Omental fat pad (tissue), 4 donors: Measurements from ENCODE around the gene ATP1A2. TPM values are rescaled to one million over a fixed set of nuclear protein-coding genes. Genes with fewer than 3 reads are reported as not detected.

ENCODE experiments used
- ATAC-seq: fragments of 150-250 bp; one replicate; pipeline ENCODE4 v1.9.1; 2016; ENCODE audit warnings: mild to moderate bottlenecking, moderate library complexity; ENCODE audit not compliant: low FRiP score
- DNase-seq: peaks from one replicate; pipeline ENCODE4 v3.0.0-alpha.2; 2019; ENCODE audit warnings: low spot score
- CTCF ChIP-seq, 3 donors: fragments of 450-650 bp; IDR thresholded peaks; one replicate each; pipeline ENCODE4 v1.5.1; 2016 to 2017; ENCODE audit warnings: antibody characterized with exemption in 3 of 3, mild to moderate bottlenecking in 3 of 3, moderate library complexity in 2 of 3
- total RNA-seq, 4 donors: library from RNA; depleted of rRNA; stranded (reverse); fragments of >200 nt; gene quantifications; one replicate each; pipeline ENCODE4 v1.1.0, GENCODE V29; 2016

The ATP1A2 gene
- total RNA-seq, 4 donors from 2014 or later = 45.5 to 91.1 (median 76.3) TPM

- DNase-seq (no peak), ATAC-seq (no peak)
- no peak for TF ChIP-seq CTCF (IDR thresholded peaks at IDR 0.05)
Observed at GRCh38 chr1:160129966-160130365, 14.4 kb downstream of the ATP1A2 start.

- no peak for TF ChIP-seq CTCF (IDR thresholded peaks at IDR 0.05)
- no peak for DNase-seq
- ATAC-seq = no peak
Observed at GRCh38 chr1:160130486-160130885, 14.9 kb downstream of the ATP1A2 start.

GRCh38 chr1:160130939-160131338 lies 15.4 kb downstream of the ATP1A2 start:
- TF ChIP-seq CTCF (IDR thresholded peaks at IDR 0.05) = no peak
- no peak for ATAC-seq
- DNase-seq = no peak

GRCh38 chr1:160131803-160132565 lies 16.4 kb downstream of the ATP1A2 start:
- no peak for DNase-seq
- no peak for TF ChIP-seq CTCF (IDR thresholded peaks at IDR 0.05)
- ATAC-seq = no peak

GRCh38 chr1:160133990-160134770 lies 18.6 kb downstream of the ATP1A2 start:
- no peak for ATAC-seq
- no peak for TF ChIP-seq CTCF (IDR thresholded peaks at IDR 0.05)
- DNase-seq = no peak

- no peak for DNase-seq
- no peak for TF ChIP-seq CTCF (IDR thresholded peaks at IDR 0.05)
- no peak for ATAC-seq
Observed at GRCh38 chr1:160134791-160135572, 19.4 kb downstream of the ATP1A2 start.
